SU-DHL-6 (cell line): ENCODE measurements around the gene WDR83.

ENCODE experiments used
- H2AFZ ChIP-seq: fragments of 200-600 bp; sonication (generic); 2 replicates; pipeline ENCODE4 v1.6.1; 2014; ENCODE audit warnings: low read depth, mild to moderate bottlenecking, moderate library complexity, mixed read lengths, antibody characterized with exemption, low read length; ENCODE audit not compliant: severe bottlenecking
- H3F3A ChIP-seq: fragments of 200-600 bp; shearing (Covaris generic); 2 replicates; pipeline ENCODE4 v1.6.0; 2016; ENCODE audit warnings: antibody characterized with exemption, mild to moderate bottlenecking; ENCODE audit not compliant: insufficient read depth
- H3K27ac ChIP-seq: fragments of 200-600 bp; sonication (generic); 2 replicates; pipeline ENCODE4 v1.5.1; 2016; ENCODE audit warnings: low read depth, mild to moderate bottlenecking, low read length, moderate library complexity, mixed read lengths
- H3K27me3 ChIP-seq: fragments of 200-600 bp; sonication (generic), shearing (Covaris generic); 2 replicates; pipeline ENCODE4 v1.6.0; 2014; ENCODE audit warnings: mild to moderate bottlenecking, low read length
- H3K36me3 ChIP-seq: fragments of 200-600 bp; sonication (generic); 2 replicates; pipeline ENCODE4 v1.6.1; 2014; ENCODE audit warnings: mild to moderate bottlenecking, low read length, mixed read lengths
- H3K4me2 ChIP-seq: fragments of 300-600, 200-600 bp; shearing (Covaris generic), sonication (generic); 2 replicates; pipeline ENCODE4 v1.6.0; 2014; ENCODE audit warnings: low read length, low read depth, mild to moderate bottlenecking; ENCODE audit not compliant: poor library complexity, severe bottlenecking
- H3K4me3 ChIP-seq: fragments of 200-600 bp; sonication (generic); 2 replicates; pipeline ENCODE4 v1.5.1; 2014; ENCODE audit warnings: antibody characterized with exemption, low read length, mild to moderate bottlenecking, mixed read lengths; ENCODE audit not compliant: insufficient read depth, poor library complexity, severe bottlenecking
- H3K79me2 ChIP-seq: fragments of 200-600 bp; sonication (generic); 2 replicates; pipeline ENCODE4 v1.6.1; 2014; ENCODE audit warnings: mild to moderate bottlenecking, low read length, moderate library complexity; ENCODE audit not compliant: insufficient read depth
- H3K9ac ChIP-seq: fragments of 200-600 bp; sonication (generic); 2 replicates; pipeline ENCODE4 v1.7.0; 2014; ENCODE audit warnings: mild to moderate bottlenecking, low read length
- H3K9me2 ChIP-seq: fragments of 200-600 bp; sonication (generic); replicated peaks from 2 replicates; pipeline ENCODE4 v1.6.1; 2014; ENCODE audit warnings: low read length; ENCODE audit not compliant: insufficient read depth
- H3K9me3 ChIP-seq: fragments of 200-600 bp; sonication (generic); 2 replicates; pipeline ENCODE4 v1.6.1; 2014; ENCODE audit warnings: low read length, mixed read lengths; ENCODE audit not compliant: insufficient read depth
- H4K20me1 ChIP-seq: fragments of 200-600 bp; sonication (generic); 2 replicates; pipeline ENCODE4 v1.6.1; 2014; ENCODE audit warnings: low read depth, mild to moderate bottlenecking, antibody characterized with exemption, low read length, moderate library complexity, mixed read lengths
- EZH2phosphoT487 ChIP-seq: fragments of 200-600 bp; sonication (generic), shearing (Covaris generic); conservative IDR thresholded peaks from 2 replicates; pipeline ENCODE4 v1.6.1; 2018; ENCODE audit warnings: mild to moderate bottlenecking, antibody characterized with exemption, low read length, moderate library complexity, mixed read lengths
- TF ChIP-seq, protein P1 (sequence below): fragments of 200-600 bp; sonication (generic); IDR thresholded peaks from one replicate; pipeline ENCODE4 v1.5.1; 2017; ENCODE audit warnings: antibody characterized with exemption, mild to moderate bottlenecking, low read length, moderate library complexity; ENCODE audit not compliant: insufficient read depth, poor library complexity, severe bottlenecking

Gene WDR83

DNA sequence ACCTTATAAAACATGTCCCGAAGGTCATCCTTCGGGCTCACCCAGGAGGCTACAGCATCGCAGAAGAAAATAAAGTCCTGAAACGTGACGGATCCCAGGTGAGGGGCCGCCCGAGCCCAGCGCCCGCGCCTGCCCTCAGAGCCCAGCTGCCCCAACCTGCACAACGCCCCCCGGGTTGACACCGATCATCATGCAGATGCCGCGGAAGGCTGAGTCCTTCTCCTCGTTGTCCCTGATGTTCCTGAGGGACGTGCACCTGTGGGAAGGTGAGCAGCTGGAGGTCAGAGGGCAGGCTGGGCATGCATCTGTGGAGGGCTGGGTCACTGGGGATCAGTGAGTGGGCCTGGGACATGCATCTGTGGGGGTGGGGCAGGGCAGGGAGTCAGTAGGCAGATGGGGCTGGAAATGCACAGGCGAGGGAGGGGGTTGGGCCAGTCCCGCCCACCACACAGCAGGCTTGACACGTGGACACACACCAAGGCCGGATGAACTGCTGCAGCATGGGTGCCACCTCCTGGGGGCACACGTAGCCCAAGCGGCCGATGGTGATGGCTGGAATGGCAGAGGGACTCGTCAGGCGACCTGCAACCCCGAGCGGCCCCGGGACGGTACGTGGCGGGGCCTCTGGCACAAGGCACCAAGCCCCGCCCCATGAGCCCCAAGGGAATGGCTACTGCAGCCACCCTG, 35.1 kb downstream of the WDR83 start:
- no peak overlapping the region for H3K4me2 ChIP-seq
- H3F3A ChIP-seq = peaks cover 25% of the 10 kb centered on the region
- H3K9me3 ChIP-seq = no peaks in the 10 kb centered on the region
- no peaks in the 10 kb centered on the region for H3K9me2 ChIP-seq
- no peak overlapping the region for H2AFZ ChIP-seq
- H3K4me3 ChIP-seq = no peak overlapping the region
- H3K79me2 ChIP-seq = no peaks in the 10 kb centered on the region
- TF ChIP-seq, protein P1, sequence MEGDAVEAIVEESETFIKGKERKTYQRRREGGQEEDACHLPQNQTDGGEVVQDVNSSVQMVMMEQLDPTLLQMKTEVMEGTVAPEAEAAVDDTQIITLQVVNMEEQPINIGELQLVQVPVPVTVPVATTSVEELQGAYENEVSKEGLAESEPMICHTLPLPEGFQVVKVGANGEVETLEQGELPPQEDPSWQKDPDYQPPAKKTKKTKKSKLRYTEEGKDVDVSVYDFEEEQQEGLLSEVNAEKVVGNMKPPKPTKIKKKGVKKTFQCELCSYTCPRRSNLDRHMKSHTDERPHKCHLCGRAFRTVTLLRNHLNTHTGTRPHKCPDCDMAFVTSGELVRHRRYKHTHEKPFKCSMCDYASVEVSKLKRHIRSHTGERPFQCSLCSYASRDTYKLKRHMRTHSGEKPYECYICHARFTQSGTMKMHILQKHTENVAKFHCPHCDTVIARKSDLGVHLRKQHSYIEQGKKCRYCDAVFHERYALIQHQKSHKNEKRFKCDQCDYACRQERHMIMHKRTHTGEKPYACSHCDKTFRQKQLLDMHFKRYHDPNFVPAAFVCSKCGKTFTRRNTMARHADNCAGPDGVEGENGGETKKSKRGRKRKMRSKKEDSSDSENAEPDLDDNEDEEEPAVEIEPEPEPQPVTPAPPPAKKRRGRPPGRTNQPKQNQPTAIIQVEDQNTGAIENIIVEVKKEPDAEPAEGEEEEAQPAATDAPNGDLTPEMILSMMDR = no peak
- TF ChIP-seq EZH2phosphoT487 = no peak
- peaks cover 6% of the 10 kb centered on the region; the same call in 1 of the 2 replicates for H3K36me3 ChIP-seq
- no peak overlapping the region for H3K9ac ChIP-seq
- no peaks in the 10 kb centered on the region for H4K20me1 ChIP-seq
- no peak overlapping the region for H3K27ac ChIP-seq
- H3K27me3 ChIP-seq = no peaks in the 10 kb centered on the region

DNA sequence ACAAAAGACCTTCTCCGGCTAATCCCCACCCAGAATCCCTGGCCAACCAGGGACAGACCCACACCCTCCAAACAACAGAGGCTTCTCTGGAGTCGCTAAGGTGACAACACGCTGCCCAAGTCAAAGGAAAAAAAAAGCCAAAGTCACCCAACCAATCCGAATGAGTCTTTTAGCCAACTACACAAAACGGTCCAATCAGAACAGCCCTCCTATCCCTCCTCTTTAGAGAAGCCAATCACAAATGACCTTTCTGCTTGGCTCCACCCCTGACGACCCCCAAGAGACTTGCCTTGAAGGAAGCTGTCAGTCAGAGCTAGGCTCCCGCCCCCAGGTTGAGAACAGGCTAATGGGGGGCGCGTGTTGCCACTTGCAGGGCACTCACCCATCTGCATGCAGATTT, 36.4 kb downstream of the WDR83 start:
- no peak overlapping the region for H3K4me2 ChIP-seq
- TF ChIP-seq, protein P1 = no peak
- TF ChIP-seq EZH2phosphoT487 = no peak
- H3K9ac ChIP-seq = no peak overlapping the region
- H3K9me3 ChIP-seq = no peaks in the 10 kb centered on the region
- no peaks in the 10 kb centered on the region for H3K9me2 ChIP-seq
- no peak overlapping the region for H3K27ac ChIP-seq
- no peaks in the 10 kb centered on the region for H3K79me2 ChIP-seq
- H3K27me3 ChIP-seq = no peaks in the 10 kb centered on the region
- H3F3A ChIP-seq = peaks cover 16% of the 10 kb centered on the region
- H2AFZ ChIP-seq = no peak overlapping the region
- peaks cover 6% of the 10 kb centered on the region; the same call in 1 of the 2 replicates for H3K36me3 ChIP-seq
- H3K4me3 ChIP-seq = no peak overlapping the region
- no peaks in the 10 kb centered on the region for H4K20me1 ChIP-seq

DNA sequence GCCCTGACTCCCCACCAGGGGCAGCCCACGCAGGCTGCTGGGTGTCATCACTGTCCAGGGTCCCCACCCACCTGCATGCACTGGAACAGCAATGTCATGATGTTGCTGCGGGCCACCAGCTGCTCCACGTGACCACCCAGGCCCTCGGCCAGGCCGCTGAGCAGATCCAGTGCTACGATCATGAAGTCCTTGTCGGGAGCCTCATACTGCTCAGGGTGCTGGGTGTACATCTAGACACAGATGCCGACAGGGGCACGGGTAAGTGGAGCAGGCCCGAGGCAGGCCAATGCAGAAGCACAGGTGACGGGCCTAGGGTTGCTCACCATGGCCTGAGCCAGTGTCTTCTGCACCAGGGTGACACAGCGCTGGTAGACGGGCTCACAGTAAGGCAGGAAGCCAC, 38.6 kb downstream of the WDR83 start:
- H3K27ac ChIP-seq = no peak overlapping the region
- no peak overlapping the region for H3K4me2 ChIP-seq
- no peak overlapping the region for H3K9ac ChIP-seq
- peaks cover 1% of the 10 kb centered on the region; the same call in 1 of the 2 replicates for H3K79me2 ChIP-seq
- TF ChIP-seq, protein P1 = no peak
- no peak for TF ChIP-seq EZH2phosphoT487
- no peak overlapping the region for H3K4me3 ChIP-seq
- H3F3A ChIP-seq = peaks cover 4% of the 10 kb centered on the region; the same call in 1 of the 2 replicates
- no peaks in the 10 kb centered on the region for H4K20me1 ChIP-seq
- H3K27me3 ChIP-seq = no peaks in the 10 kb centered on the region
- H3K36me3 ChIP-seq = peaks cover 11% of the 10 kb centered on the region; the same call in 1 of the 2 replicates
- no peaks in the 10 kb centered on the region for H3K9me2 ChIP-seq
- H2AFZ ChIP-seq = no peak overlapping the region
- H3K9me3 ChIP-seq = no peaks in the 10 kb centered on the region
